GM21367 (cell line): Measurements from ENCODE around the gene PSRC1.
A peak's percentile ranks its signal among the peaks of the same experiment; 100 is the strongest.

Experiments
- ATAC-seq: cut with Tn5 transposase; IDR thresholded peaks from one replicate; pipeline ENCODE4 v1.9.1; 2021; ENCODE audit not compliant: unreplicated experiment

Gene PSRC1

GRCh38 chr1:109259674-109260557 is 23.0 kb downstream of the PSRC1 start:
- no peak for ATAC-seq

- ATAC-seq = no peak
Measured at GRCh38 chr1:109258481-109259466, 24.2 kb downstream of the PSRC1 start.

- ATAC-seq = no peak
Measured at GRCh38 chr1:109257682-109258421, 25.1 kb downstream of the PSRC1 start.

- ATAC-seq = no peak
Measured at GRCh38 chr1:109256971-109257681, 25.8 kb downstream of the PSRC1 start.

- ATAC-seq = no peak
Measured at GRCh38 chr1:109256085-109256484, 26.9 kb downstream of the PSRC1 start.

- ATAC-seq = no peak
Measured at GRCh38 chr1:109255678-109256077, 27.3 kb downstream of the PSRC1 start.

- no peak for ATAC-seq
Measured at GRCh38 chr1:109255097-109255651, 27.8 kb downstream of the PSRC1 start.

- no peak for ATAC-seq
Measured at GRCh38 chr1:109254621-109255096, 28.3 kb downstream of the PSRC1 start.

GRCh38 chr1:109253803-109254620 is 28.9 kb downstream of the PSRC1 start:
- ATAC-seq = no peak

- ATAC-seq = no peak
Measured at GRCh38 chr1:109252893-109253802, 29.8 kb downstream of the PSRC1 start.

- no peak for ATAC-seq
Measured at GRCh38 chr1:109252167-109252892, 30.6 kb downstream of the PSRC1 start.

GRCh38 chr1:109251277-109252166 is 31.4 kb downstream of the PSRC1 start:
- ATAC-seq = no peak

- no peak for ATAC-seq
Measured at GRCh38 chr1:109250454-109251276, 32.3 kb downstream of the PSRC1 start.

- peak; percentile 30 for ATAC-seq
Measured at GRCh38 chr1:109249654-109250401, 33.1 kb downstream of the PSRC1 start.
